Neuron (in vitro differentiated cells): ENCODE data around the gene STC2.

Experiments
- H2AFZ ChIP-seq: one replicate; pipeline ENCODE4 v1.6.1; 2013; ENCODE audit warnings: low read depth, mild to moderate bottlenecking, inconsistent platforms, low read length, moderate library complexity
- H3K27me3 ChIP-seq: one replicate; pipeline ENCODE4 v1.6.1; 2013; ENCODE audit warnings: low read length; ENCODE audit not compliant: insufficient read depth
- H3K36me3 ChIP-seq: one replicate; pipeline ENCODE4 v1.6.1; 2013; ENCODE audit warnings: low read length; ENCODE audit not compliant: insufficient read depth
- H3K4me1 ChIP-seq: one replicate; pipeline ENCODE4 v1.6.1; 2013; ENCODE audit warnings: low read length; ENCODE audit not compliant: insufficient read depth
- H3K4me3 ChIP-seq: 2 replicates; pipeline ENCODE4 v1.5.1; 2013; ENCODE audit warnings: mild to moderate bottlenecking, low read length, moderate library complexity
- H3K9me3 ChIP-seq: one replicate; pipeline ENCODE4 v1.6.1; 2013; ENCODE audit warnings: low read length

Gene STC2

DNA sequence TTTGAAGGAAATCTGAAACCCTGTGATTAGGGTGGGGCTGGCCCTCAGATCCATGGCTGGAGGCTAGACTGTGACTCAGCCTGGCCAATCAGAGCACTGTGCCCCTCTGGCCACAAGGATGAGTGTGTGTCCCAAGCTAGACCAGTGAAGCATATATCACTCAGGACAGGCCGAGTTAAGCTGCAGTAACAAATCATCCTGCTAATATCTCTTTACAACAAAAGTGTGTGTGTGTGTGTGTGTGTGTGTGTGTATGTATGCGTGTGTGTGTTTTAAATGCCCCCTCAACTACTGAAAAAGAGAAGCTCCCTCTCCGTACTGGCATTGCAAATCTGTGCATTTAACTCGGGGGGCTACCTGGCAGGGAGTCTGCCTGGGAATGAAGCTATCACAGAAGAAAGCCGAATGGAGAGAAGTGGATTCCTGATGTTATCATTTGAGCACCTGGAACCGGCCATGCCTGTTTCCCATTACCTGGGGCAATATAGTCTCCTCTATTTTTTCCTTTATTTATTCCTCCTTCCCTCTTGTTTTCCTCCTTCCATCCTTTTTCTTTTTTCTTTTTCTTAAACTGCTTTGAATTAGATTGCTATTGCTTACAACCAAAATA lies 25.6 kb downstream of the STC2 start:
- Histone ChIP-seq H3K9me3 (no peaks in the 10 kb centered on the region), H2AFZ (no peak overlapping the region), H3K4me3 (no peak overlapping the region), H3K4me1 (peaks cover 31% of the 10 kb centered on the region), H3K36me3 (no peaks in the 10 kb centered on the region), H3K27me3 (peaks cover 30% of the 10 kb centered on the region)

DNA sequence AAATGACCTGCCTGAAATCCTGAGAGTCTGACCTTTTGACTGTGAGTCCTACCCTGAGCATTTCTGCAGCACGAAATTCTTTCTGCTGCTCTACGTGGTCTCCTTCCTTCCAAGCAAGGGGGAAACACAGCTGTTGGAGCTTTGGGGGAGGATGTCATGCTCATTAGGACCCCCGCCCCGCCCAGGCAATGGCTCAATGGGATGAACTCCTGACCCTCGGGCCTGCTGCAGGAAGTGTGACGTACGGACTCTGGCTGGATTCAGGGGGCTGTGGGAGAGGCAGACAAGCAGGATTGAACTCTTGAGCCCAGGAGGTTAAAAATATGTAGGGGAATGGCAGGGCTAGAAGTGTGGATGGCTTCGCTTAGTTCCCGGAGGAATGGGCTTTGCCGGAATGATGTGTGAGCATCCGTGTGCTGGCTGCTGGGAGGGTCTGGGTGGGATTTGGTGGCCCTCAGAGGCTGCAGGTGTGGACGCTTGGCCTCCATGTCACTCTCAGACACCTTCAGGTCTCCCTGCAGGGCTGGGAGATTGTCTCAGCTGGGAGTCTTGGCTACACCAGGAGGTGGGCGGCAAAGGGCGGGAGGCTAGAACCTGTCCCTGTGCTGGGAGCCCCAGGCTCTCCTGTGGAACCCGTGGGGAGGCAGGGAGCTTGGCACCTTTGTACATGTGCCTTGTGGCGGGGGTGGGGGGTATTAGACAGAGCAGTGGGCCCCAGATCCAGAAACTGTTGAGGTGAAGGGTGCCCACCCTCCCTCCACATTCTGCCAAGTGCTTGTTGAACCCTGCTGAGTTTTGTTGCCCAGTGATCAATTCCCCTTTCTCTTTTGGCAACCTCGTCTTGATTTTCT lies 26.3 kb downstream of the STC2 start:
- Histone ChIP-seq H3K4me1 (peaks cover 32% of the 10 kb centered on the region), H3K9me3 (no peaks in the 10 kb centered on the region), H3K27me3 (peaks cover 35% of the 10 kb centered on the region), H3K36me3 (no peaks in the 10 kb centered on the region), H2AFZ (no peak overlapping the region), H3K4me3 (no peak overlapping the region)

DNA sequence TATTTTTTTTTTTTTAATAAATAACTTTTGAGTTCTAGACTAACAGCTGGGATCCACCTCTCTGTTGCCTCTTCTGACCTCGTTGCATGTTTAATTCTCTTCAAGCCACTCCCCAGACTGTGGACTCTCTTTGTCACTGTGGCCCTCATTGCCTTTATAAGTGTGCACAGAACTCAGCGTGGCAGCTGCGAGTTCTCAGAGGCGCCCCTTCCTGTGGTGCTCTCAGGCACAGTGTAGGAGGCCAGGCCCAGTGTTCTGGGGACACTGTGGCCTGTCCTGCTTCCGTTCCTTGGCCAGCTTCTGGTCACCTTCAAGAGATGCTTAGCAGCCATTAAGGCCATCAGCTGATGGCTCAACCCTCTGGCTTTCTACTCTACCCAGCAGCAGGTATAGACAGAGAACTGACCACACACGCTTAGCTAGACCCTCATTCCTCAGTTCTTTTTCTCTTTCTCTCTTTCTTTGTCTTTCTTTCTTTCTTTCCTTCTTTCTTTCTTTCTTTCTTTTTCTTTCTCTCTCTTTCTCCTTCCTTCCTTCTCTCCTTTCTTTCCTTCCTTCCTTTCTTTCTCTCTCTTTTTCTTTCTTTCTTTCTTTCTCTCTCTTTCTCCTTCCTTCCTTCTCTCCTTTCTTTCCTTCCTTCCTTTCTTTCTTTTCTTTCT lies 27.7 kb downstream of the STC2 start:
- Histone ChIP-seq H3K4me1 (peaks cover 32% of the 10 kb centered on the region), H3K27me3 (peaks cover 46% of the 10 kb centered on the region), H2AFZ (no peak overlapping the region), H3K4me3 (no peak overlapping the region), H3K9me3 (no peaks in the 10 kb centered on the region), H3K36me3 (no peaks in the 10 kb centered on the region)

DNA sequence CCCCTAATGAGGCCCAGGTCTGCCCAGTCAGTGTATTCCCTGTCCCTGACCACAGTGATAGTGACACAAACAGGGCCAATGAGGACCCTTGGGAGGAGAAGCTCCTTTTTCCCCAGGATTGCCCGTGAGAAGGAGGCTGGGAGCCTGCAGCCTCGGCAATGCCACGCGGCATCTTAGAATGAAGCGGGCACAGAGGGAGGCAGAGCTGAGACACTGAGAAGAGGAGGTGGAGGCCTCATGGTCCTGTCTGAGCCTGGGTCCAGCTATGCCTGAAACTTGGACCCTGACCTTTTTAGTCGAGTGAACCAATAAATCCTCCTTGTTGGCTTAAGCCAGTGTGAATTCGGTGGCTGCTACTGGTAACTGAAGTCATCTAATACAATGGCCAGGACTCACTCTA lies 28.4 kb downstream of the STC2 start:
- Histone ChIP-seq H3K9me3 (no peaks in the 10 kb centered on the region), H3K4me3 (no peak overlapping the region), H3K36me3 (no peaks in the 10 kb centered on the region), H3K27me3 (peaks cover 47% of the 10 kb centered on the region), H3K4me1 (peaks cover 32% of the 10 kb centered on the region), H2AFZ (no peak overlapping the region)

DNA sequence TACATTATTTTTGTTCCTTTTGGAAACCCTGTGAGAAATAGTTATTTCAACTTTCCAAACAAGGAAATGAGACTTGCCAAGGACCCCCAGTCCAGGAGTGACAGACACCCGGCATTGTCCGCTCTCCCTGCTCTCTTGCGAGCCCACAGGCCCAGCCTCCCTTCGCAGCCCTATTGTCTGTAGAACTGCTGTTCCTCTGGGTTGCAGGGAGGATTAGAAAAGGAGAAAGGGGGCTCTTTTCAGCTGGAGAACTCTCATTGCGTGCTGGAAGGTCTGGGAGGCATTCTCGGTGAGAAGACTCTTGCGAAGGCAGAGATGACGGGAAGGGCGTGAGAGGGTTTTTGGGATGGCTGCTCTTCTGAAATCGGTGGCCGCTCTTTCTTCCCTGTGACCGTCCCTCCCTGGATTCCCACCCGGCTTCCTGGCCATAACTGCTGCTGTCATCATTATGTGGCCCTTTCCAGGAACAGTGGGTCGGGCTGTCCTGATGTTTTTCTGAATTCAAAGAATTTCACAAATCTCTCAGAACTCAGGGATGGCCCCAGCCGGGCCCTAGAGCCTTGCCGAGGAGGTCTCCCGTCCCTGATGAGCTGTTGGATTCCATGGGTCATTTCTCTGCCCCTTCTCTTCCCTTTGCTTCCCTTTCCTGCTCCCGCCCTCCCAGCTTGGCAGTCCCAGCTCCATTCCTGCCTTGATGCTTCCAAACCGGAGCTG lies 29.8 kb downstream of the STC2 start:
- Histone ChIP-seq H3K4me3 (no peak overlapping the region), H3K36me3 (no peaks in the 10 kb centered on the region), H2AFZ (no peak overlapping the region), H3K27me3 (peaks cover 45% of the 10 kb centered on the region), H3K4me1 (peaks cover 26% of the 10 kb centered on the region), H3K9me3 (no peaks in the 10 kb centered on the region)

DNA sequence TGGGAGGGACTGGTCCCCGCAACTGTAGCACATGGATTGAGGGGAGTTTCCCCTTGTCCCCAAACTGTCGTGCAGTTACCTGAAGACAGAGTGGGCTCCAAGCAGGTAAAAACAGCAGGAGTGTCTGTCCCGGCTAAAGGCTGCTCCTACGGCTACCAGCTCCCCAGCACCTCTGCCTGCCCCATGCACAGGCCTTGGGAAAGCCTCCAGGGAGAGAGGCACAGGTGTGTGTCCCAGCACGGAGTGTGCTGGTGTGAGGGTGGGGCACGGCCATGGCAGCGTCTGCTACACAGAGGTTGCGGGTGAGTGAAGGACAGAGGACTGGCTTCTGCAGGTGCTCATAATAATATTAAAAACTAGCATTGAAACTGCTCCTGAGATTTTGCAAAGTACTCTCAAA lies 30.4 kb downstream of the STC2 start:
- no peak overlapping the region for H3K4me3 ChIP-seq
- H2AFZ ChIP-seq, result no peak overlapping the region
- H3K36me3 ChIP-seq, result no peaks in the 10 kb centered on the region
- no peaks in the 10 kb centered on the region for H3K9me3 ChIP-seq
- H3K4me1 ChIP-seq, result peaks cover 30% of the 10 kb centered on the region
- peaks cover 45% of the 10 kb centered on the region for H3K27me3 ChIP-seq

DNA sequence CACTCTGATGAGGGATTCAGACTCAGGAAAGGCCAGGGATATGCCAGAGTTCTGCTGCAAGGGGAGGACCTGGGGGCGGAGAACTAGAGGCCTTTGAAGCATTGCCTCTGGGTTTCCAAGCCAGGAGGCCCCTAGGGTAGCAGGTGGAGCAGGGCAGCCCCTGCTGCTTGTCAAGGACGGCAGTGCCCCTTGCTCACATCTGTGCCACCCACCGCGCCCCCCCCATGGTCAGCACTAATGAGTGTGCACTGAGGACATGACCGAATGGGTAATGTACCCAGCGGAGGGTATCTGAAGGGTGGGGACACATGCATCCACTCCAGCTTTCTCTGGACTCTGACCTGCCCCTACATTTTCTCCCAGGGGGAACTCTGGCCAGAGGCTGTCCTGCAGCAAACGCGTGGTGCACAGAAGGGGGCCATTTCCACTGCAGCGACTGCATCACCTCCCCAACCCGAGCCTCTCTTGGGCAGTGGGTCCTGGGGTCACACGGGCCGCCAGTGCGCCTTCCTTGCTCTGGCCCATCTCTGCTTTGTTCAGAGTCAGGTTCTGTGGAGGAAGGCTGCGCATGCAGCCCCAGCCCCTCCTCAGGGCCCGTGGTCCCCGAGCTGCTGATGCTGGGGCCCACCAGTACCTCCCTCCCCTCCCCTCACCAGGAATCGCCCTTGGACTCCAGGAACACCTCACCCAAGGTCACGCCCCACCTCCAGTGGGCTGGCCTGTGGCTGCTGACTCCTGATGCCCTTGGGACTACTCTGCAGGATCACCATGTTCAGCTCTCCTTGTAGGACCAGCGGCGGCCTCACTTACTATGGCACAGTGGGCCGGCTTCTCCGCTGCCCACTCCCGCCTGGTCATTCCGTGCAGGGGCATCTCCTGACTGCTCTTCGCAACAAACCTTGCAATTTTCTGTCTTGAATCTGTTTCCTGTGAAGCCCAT lies 31.2 kb downstream of the STC2 start:
- no peaks in the 10 kb centered on the region for H3K36me3 ChIP-seq
- H2AFZ ChIP-seq, result no peak overlapping the region
- H3K4me1 ChIP-seq, result peaks cover 30% of the 10 kb centered on the region
- no peaks in the 10 kb centered on the region for H3K9me3 ChIP-seq
- peaks cover 42% of the 10 kb centered on the region for H3K27me3 ChIP-seq
- no peak overlapping the region for H3K4me3 ChIP-seq

DNA sequence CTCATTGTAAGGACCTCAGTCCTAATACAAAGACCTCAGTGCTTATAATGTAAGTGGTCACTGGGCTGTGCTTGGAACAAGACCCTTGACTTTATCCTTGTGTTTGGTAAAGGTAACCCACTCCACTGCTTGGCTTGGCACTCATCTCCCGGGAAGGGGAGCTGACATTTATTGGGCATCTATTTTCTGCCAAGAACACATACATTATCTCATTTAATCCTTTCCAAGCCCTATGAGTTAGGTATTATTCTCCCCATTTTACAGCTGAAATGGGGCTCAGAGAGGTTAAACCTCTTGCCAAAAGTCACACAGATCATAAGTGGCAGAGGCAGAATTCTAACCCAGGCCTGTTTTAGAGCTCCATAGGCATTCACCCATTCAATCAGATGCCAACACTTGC lies 32.4 kb downstream of the STC2 start:
- Histone ChIP-seq H3K4me3 (no peak overlapping the region), H3K27me3 (peaks cover 40% of the 10 kb centered on the region), H3K4me1 (peaks cover 38% of the 10 kb centered on the region), H2AFZ (no peak overlapping the region), H3K36me3 (no peaks in the 10 kb centered on the region), H3K9me3 (no peaks in the 10 kb centered on the region)

DNA sequence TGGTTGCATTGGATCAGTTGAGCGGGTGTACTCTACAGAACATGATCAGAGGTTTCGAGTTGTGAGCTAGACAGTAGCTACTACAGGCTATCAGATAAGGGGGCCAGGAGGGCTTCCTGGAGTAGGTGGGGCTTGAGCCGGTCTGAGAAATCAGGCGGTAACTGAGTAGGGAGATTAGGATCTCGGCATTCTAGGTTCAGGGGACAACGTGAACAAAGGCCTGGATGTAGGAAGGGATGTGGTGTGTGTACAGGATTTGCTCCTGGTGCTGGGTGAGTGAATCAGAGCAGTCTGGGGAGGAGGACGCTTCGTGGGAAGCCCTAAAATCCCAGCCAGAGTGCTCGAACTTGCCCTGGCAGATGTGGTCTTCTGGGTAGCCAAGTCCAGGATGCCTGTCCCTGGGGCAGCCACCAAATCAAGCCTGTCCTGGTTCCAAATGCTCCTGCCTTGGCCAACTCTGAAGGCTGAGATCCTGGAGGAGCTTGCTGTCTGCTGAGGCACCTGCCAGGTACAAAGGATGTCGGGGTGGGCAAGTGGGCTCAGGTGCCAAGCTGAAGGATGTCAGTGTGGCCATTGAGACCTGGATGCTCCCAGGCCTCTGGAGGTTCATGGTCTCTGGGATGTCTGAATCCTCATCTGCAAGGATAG lies 33.4 kb downstream of the STC2 start:
- Histone ChIP-seq H3K4me1 (peaks cover 44% of the 10 kb centered on the region), H2AFZ (no peak overlapping the region), H3K9me3 (no peaks in the 10 kb centered on the region), H3K36me3 (no peaks in the 10 kb centered on the region), H3K4me3 (no peak overlapping the region), H3K27me3 (peaks cover 36% of the 10 kb centered on the region)

DNA sequence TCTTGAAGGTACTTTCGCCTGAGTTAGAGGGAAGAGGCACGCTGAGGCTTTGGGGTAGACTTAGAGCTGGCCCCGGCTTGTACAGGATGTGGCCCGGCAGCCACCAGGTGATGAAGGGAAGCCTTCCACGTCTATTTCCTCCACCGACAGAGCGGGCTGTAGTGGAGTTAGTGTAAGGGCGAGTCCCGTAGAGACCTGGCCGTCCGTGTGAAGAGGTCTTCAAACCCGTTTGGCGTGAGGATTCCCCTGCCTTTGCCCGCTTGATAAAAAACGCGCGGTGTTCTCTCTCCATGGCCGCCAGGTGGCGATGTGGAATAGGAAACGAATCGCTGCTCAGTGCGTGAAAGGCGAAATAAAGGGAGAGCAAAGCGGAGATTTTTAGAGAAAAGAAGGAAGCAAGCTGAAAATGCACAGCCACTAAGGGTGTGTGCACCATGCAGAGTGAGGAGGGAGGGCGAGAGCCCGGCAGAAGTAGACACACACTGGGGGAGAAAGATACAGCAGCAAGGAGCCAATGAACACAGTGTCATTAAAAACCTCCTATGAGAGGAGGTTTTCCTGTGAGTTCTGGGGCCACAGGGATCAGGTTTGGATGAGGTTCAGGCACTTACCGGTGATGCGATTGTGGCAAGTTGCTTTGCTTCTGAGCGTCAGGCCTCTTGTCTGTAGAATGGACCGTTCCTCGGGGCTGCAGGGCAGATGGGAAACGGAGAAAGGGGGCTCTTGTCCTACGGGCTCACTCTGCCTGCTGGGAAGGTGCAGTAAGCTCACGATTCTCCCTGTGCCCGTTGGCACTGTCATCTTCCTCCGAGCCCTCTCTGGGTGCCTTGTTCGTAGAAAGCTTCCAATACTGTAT lies 34.2 kb downstream of the STC2 start:
- H2AFZ ChIP-seq, result no peak overlapping the region
- no peak overlapping the region for H3K4me3 ChIP-seq
- H3K27me3 ChIP-seq, result peaks cover 31% of the 10 kb centered on the region
- H3K9me3 ChIP-seq, result no peaks in the 10 kb centered on the region
- peaks cover 44% of the 10 kb centered on the region for H3K4me1 ChIP-seq
- no peaks in the 10 kb centered on the region for H3K36me3 ChIP-seq
